ENCODE measurements around the gene EEF2. TPM values are rescaled to one million over a fixed set of nuclear protein-coding genes. Genes with fewer than 3 reads are reported as not detected.
"Not testable (repeated sequence)": the region's sequence is repeated elsewhere in the genome, so short reads cannot be mapped to it uniquely, and the experiment has no call there.

EEF2 gene
- polyA plus RNA-seq, 1 donor, result 2,964 TPM

DNA sequence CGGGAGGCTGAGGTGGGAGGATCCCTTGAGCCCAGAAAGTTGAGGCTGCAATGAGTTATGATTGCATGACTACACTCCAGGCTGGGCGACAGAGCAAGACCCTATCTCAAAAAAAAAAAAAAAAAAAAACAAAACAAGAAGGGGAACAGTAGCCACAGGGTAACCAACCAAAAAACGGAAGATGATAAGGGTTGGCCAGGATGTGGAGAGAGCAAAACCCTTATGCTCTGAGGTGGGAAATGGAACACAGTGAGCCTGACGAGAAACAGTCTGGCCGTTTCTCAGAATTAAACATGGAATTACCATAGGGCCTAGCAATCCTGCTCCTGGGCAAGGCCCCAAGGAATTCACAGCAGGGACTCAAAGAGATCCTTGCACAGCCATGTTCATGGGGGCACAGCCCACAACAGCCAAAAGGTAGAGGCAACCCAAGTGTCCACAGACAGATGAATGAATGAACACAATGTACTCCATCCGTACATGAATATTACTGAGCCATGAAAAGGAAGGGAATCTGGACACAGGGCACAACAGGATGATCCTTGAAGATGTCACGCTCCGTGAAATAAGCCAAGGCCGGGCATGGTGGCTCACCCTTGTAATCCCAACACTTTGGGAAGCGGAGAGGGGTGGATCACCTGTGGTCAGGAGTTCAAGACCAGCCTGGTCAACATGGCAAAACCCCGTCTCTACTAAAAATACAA is 41.1 kb downstream of the EEF2 start:
- no peak for DNase-seq

GRCh38 chr19:3942790-3943409 is 42.4 kb downstream of the EEF2 start:
- DNase-seq, result no peak

- not testable (repeated sequence) for DNase-seq
Observed at GRCh38 chr19:3938300-3938950, 46.8 kb downstream of the EEF2 start.

DNA sequence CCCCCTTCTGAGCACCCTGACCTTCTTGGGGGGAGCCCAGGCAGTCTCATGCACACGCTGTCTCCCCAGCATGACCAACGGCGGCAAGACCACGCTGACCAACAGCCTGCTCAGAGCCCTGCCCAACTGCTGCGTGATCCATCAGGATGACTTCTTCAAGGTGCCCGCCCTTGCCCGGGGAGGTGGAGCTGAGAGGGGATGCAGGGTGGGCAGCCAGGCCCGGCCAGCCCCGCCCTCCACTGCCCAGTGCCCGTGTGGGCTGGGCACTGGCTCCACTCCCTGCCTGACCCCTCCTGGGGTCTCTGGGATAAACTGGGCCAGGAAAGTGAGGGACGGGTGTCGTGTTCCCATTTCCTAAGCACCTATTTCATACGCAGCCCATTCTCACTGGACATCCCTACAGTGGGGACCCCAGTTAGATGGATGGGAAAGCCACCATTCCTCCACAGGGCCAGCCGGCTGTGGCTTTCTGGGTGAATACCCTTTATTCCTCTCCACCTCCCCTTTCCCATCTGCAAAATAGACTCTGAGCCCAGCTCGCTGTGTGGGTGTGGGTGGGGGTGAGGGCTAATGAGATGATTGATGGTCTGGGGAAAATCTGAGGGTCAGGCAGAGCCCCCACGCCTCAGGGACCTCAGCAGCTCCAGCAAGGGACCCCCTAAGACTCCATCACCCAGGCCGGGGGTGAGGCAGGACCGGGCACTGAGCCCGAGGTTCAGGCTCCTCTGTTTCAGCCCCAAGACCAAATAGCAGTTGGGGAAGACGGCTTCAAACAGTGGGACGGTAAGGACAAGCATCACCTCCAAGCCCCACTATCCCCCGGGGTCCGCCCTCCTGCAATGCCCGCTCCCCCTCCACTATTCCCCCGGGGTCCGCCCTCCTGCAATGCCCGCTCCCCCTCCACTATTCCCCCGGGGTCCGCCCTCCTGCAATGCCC is 48.5 kb downstream of the EEF2 start:
- DNase-seq, result no peak

- DNase-seq, result no peak
Observed at GRCh38 chr19:3932931-3933810, 52.1 kb downstream of the EEF2 start, which contains the start of gene NMRK2. NMRK2 (plus strand) TSS chr19:3933069; CDS start chr19:3933672, 603 bp downstream.

DNA sequence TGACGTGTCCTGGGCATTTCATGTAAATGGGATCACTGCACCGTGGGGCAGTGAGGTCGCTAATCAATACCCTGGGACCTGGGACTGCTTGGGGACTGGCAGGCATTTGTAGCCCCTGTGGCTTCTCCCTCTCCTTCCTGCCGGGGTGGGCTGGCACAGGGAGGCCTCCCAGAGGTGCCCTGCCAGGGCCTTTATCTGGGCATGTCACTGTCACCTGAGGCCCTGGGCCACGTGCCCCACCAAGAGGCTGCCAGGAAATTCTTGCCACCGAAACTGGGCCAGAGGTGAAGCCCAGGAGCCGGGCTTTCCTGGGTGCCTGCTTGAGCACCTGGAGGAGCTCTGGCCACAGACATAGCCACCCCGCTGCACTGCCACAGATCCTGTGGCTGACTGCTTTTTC is 54.2 kb downstream of the EEF2 start:
- no peak for DNase-seq

Other genes with a start within 250 kb of the EEF2 start
- gene APBA3, start 223.8 kb downstream of the EEF2 start, polyA plus RNA-seq (ENCODE audit: insufficient read length), result 20.4 TPM
- gene MRPL54, start 222.8 kb downstream of the EEF2 start, polyA plus RNA-seq (ENCODE audit: insufficient read length), result 27.5 TPM
- not detected for gene RAX2, start 213.2 kb downstream of the EEF2 start, polyA plus RNA-seq (ENCODE audit: insufficient read length)
- gene MATK, start 199.1 kb downstream of the EEF2 start, polyA plus RNA-seq (ENCODE audit: insufficient read length), result 2.7 TPM
- gene ZFR2, start 116.4 kb downstream of the EEF2 start, polyA plus RNA-seq (ENCODE audit: insufficient read length), result not detected
- 1.8 TPM for gene ATCAY, start 104.8 kb downstream of the EEF2 start, polyA plus RNA-seq (ENCODE audit: insufficient read length)
- gene NMRK2, start 52.4 kb downstream of the EEF2 start, polyA plus RNA-seq (ENCODE audit: insufficient read length), result 298 TPM
- 97.3 TPM for gene DAPK3, start 14.4 kb downstream of the EEF2 start, polyA plus RNA-seq (ENCODE audit: insufficient read length)
- gene PIAS4, start 22.3 kb upstream of the EEF2 start, polyA plus RNA-seq (ENCODE audit: insufficient read length), result 27.5 TPM
- 10.7 TPM for gene ZBTB7A, start 81.4 kb upstream of the EEF2 start, polyA plus RNA-seq (ENCODE audit: insufficient read length)
- 124 TPM for gene MAP2K2, start 138.7 kb upstream of the EEF2 start, polyA plus RNA-seq (ENCODE audit: insufficient read length)
- gene CREB3L3, start 168.2 kb upstream of the EEF2 start, polyA plus RNA-seq (ENCODE audit: insufficient read length), result not detected
- gene SIRT6, start 197.1 kb upstream of the EEF2 start, polyA plus RNA-seq (ENCODE audit: insufficient read length), result 15.5 TPM
- 1.6 TPM for gene ANKRD24, start 197.2 kb upstream of the EEF2 start, polyA plus RNA-seq (ENCODE audit: insufficient read length)
- 0.72 TPM for gene EBI3, start 244.1 kb upstream of the EEF2 start, polyA plus RNA-seq (ENCODE audit: insufficient read length)

All from hindlimb muscle (tissue), 1 donor.